ENCODE measurements around the gene ZNF827. TPM values are rescaled to one million over a fixed set of nuclear protein-coding genes. Genes with fewer than 3 reads are reported as not detected.
"Not testable (repeated sequence)": the region's sequence is repeated elsewhere in the genome, so short reads cannot be mapped to it uniquely, and the experiment has no call there.

ZNF827 gene
- total RNA-seq, 2 donors from 2014 or later, result 5.4 to 13.8 TPM

GRCh38 chr4:145840162-145840768 is 98.4 kb downstream of the ZNF827 start:
- WGBS, 2 donors, result 52 to 55% methylated on average over 3 of the region's 3 CpGs
- TF ChIP-seq POLR2A (IDR thresholded peaks at IDR 0.05) (no peak), CTCF (IDR thresholded peaks at IDR 0.05) (peak in 6 of 7 experiments; percentile 28 to 69 (median 54))
- Histone ChIP-seq H3K36me3 (replicated peaks in 1 of 2; ENCODE audit: insufficient read depth in 1 of 2, low read depth in 2 of 2) (peaks cover 0 to 3% of the 10 kb centered on the region in 2 donors), H3K9me3 (no peaks in the 10 kb centered on the region), H3K4me1 (no peaks in the 10 kb centered on the region), H3K4me3 (no peak overlapping the region), H3K27me3 (no peaks in the 10 kb centered on the region), H3K27ac (no peak overlapping the region)
- intact Hi-C loops (cut with DNase I), result no loop called here
- peak in 1 of 4 donors; percentile 15 for DNase-seq
- peak; percentile 73 for ATAC-seq

- H3K27me3 ChIP-seq, result no peaks in the 10 kb centered on the region
- 81 to 89% methylated on average over 10 of the region's 10 CpGs for WGBS, 2 donors
- no peaks in the 10 kb centered on the region for H3K4me1 ChIP-seq
- no peaks in the 10 kb centered on the region for H3K9me3 ChIP-seq
- H3K4me3 ChIP-seq, result no peak overlapping the region
- TF ChIP-seq POLR2A (IDR thresholded peaks at IDR 0.05) (no peak), CTCF (IDR thresholded peaks at IDR 0.05) (no peak)
- ATAC-seq (no peak), DNase-seq (no peak)
- peaks cover 0 to 3% of the 10 kb centered on the region in 2 donors for H3K36me3 ChIP-seq (replicated peaks in 1 of 2; ENCODE audit: insufficient read depth in 1 of 2, low read depth in 2 of 2)
- H3K27ac ChIP-seq, result no peak overlapping the region
- intact Hi-C loops (cut with DNase I), result no loop called here
These were observed 99.5 kb downstream of the ZNF827 start for GRCh38 chr4:145839151-145839550.

GRCh38 chr4:145832384-145832783 is 106.2 kb downstream of the ZNF827 start:
- H3K36me3 ChIP-seq (replicated peaks in 1 of 2; ENCODE audit: insufficient read depth in 1 of 2, low read depth in 2 of 2); intact Hi-C loops (cut with DNase I); H3K27me3 ChIP-seq; H3K27ac ChIP-seq; ATAC-seq; H3K4me1 ChIP-seq; H3K4me3 ChIP-seq; DNase-seq; H3K9me3 ChIP-seq: not testable (repeated sequence)
- WGBS, 2 donors, result 91 to 96% methylated on average over 4 of the region's 4 CpGs

- intact Hi-C loops (cut with DNase I), result no loop called here
- Histone ChIP-seq H3K27me3 (no peaks in the 10 kb centered on the region), H3K9me3 (no peaks in the 10 kb centered on the region), H3K27ac (no peak overlapping the region), H3K4me3 (no peak overlapping the region), H3K36me3 (replicated peaks in 1 of 2; ENCODE audit: insufficient read depth in 1 of 2, low read depth in 2 of 2) (no peaks in the 10 kb centered on the region), H3K4me1 (no peaks in the 10 kb centered on the region)
- ATAC-seq, result no peak
- 74 to 89% methylated on average over 3 of the region's 3 CpGs for WGBS, 2 donors
- TF ChIP-seq POLR2A (IDR thresholded peaks at IDR 0.05), result no peak
- TF ChIP-seq CTCF (IDR thresholded peaks at IDR 0.05), result no peak
- no peak for DNase-seq
These were observed 107.9 kb downstream of the ZNF827 start for GRCh38 chr4:145830699-145831098.

- TF ChIP-seq POLR2A (IDR thresholded peaks at IDR 0.05) (no peak), CTCF (IDR thresholded peaks at IDR 0.05) (no peak)
- ATAC-seq (no peak), DNase-seq (no peak)
- 62 to 69% methylated on average over 5 of the region's 5 CpGs for WGBS, 2 donors
- Histone ChIP-seq H3K27me3 (no peaks in the 10 kb centered on the region), H3K4me1 (no peaks in the 10 kb centered on the region), H3K27ac (no peak overlapping the region), H3K9me3 (no peaks in the 10 kb centered on the region), H3K36me3 (replicated peaks in 1 of 2; ENCODE audit: insufficient read depth in 1 of 2, low read depth in 2 of 2) (no peaks in the 10 kb centered on the region), H3K4me3 (no peak overlapping the region)
- intact Hi-C loops (cut with DNase I), result no loop called here
These were observed 108.8 kb downstream of the ZNF827 start for GRCh38 chr4:145829629-145830395.
